Loucy (cell line): Measurements from ENCODE around the gene LCE4A.

Source experiments
- EZH2phosphoT487 ChIP-seq: fragments of 200-600 bp; IDR thresholded peaks from 2 replicates; pipeline ENCODE4 v1.6.1; 2018; ENCODE audit warnings: antibody characterized with exemption, mild to moderate bottlenecking, moderate library complexity, borderline replicate concordance
- TF ChIP-seq, protein P1 (sequence below): fragments of 200-600 bp; sonication (generic); conservative IDR thresholded peaks from 2 replicates; pipeline ENCODE4 v1.5.1; 2014; ENCODE audit warnings: mild to moderate bottlenecking, antibody characterized with exemption, low read length

- TF ChIP-seq, protein P1, sequence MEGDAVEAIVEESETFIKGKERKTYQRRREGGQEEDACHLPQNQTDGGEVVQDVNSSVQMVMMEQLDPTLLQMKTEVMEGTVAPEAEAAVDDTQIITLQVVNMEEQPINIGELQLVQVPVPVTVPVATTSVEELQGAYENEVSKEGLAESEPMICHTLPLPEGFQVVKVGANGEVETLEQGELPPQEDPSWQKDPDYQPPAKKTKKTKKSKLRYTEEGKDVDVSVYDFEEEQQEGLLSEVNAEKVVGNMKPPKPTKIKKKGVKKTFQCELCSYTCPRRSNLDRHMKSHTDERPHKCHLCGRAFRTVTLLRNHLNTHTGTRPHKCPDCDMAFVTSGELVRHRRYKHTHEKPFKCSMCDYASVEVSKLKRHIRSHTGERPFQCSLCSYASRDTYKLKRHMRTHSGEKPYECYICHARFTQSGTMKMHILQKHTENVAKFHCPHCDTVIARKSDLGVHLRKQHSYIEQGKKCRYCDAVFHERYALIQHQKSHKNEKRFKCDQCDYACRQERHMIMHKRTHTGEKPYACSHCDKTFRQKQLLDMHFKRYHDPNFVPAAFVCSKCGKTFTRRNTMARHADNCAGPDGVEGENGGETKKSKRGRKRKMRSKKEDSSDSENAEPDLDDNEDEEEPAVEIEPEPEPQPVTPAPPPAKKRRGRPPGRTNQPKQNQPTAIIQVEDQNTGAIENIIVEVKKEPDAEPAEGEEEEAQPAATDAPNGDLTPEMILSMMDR = no peak
- TF ChIP-seq EZH2phosphoT487 = no peak
Measured at GRCh38 chr1:152667648-152668047, 40.3 kb upstream of the LCE4A start.
